ENCODE measurements around the gene TESK1. TPM values are rescaled to one million over a fixed set of nuclear protein-coding genes. Genes with fewer than 3 reads are reported as not detected.
A peak's percentile ranks its signal among the peaks of the same experiment; 100 is the strongest.
"Not testable (repeated sequence)": the region's sequence is repeated elsewhere in the genome, so short reads cannot be mapped to it uniquely, and the experiment has no call there.

Gene TESK1
- total RNA-seq, 2 experiments from 2014 or later = 26.1 to 26.9 TPM

DNA sequence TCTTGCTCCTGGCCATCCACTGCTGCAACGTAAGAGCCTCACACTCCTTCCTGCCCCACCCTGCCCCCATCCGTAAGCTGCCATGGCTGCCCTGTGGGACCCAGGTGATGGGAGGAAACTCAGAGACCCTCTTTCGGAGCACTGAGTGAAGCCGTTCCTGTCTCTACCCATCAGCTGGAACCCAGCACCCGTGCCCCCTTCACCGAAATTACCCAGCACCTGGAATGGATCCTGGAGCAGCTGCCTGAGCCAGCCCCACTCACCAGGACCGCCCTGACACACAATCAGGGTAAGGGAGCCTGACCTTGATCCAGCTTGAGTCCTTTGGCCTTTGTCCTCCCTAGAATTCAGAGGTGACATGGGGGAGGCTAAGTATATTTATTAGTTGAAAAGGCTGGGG is 3.2 kb downstream of the TESK1 start:
- POLR2A ChIA-PET = interaction anchor here (0.6 to 1.7 kb wide), 11 partner anchors 8 to 195 kb away, joined by 3 to 13 read pairs (median 3); partner anchors contain the start of genes CCDC107 and RMRP
- Mint-ChIP-seq H3K27me3 (no peaks in the 10 kb centered on the region), H3K27ac (no peak overlapping the region), H3K9me3 (no peaks in the 10 kb centered on the region), H3K4me3 (no peak overlapping the region), H3K4me1 (ENCODE audit: low read depth) (peaks cover 23% of the 10 kb centered on the region), H3K36me3 (ENCODE audit: low read depth) (peaks cover 22% of the 10 kb centered on the region)
- DNase-seq (no peak), ATAC-seq (no peak)
- intact Hi-C loops (cut with micrococcal nuclease) = no loop called here
- CTCF ChIA-PET = interaction anchor here (1.4 to 7.0 kb wide), 3 partner anchors 8 to 88 kb away, joined by 3 to 44 read pairs (median 5); no protein-coding TSS in a partner anchor
- TF ChIP-seq CTCF (IDR thresholded peaks at IDR 0.05) = no peak

GRCh38 chr9:35609001-35609819 is 4.1 kb downstream of the TESK1 start:
- CTCF ChIA-PET = interaction anchor here (0.8 to 7.0 kb wide), 5 partner anchors 39 to 118 kb away, joined by 3 to 62 read pairs (median 4); partner anchors contain the start of genes CCDC107, RMRP and SIT1
- no peak overlapping the region for H3K27ac Mint-ChIP-seq
- H3K4me3 Mint-ChIP-seq = no peak overlapping the region
- ATAC-seq = no peak
- H3K27me3 Mint-ChIP-seq = no peaks in the 10 kb centered on the region
- no peak for DNase-seq
- H3K36me3 Mint-ChIP-seq (ENCODE audit: low read depth) = peaks cover 20% of the 10 kb centered on the region
- no peak for TF ChIP-seq CTCF (IDR thresholded peaks at IDR 0.05)
- H3K4me1 Mint-ChIP-seq (ENCODE audit: low read depth) = peaks cover 18% of the 10 kb centered on the region
- intact Hi-C loops (cut with micrococcal nuclease) = no loop called here
- no peaks in the 10 kb centered on the region for H3K9me3 Mint-ChIP-seq
- POLR2A ChIA-PET = interaction anchor here (0.6 to 1.7 kb wide), 5 partner anchors 10 to 121 kb away, joined by 3 to 13 read pairs (median 3); no protein-coding TSS in a partner anchor

DNA sequence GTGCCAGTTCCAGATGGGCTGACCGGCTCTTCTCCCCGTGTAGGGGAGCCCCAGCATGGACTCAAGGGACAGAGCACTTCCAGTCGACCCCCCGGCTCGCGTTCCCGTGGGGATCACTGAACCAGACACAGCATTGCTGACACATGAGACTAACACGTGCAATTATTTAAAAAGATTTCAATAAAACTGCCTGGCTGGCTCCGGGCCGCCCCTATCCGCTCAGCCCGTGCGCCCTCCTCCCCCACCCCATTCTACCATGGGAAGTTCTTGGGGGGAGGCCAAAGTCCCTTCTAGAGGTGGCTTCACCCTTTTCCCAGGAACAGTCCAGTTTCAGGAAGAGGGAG is 4.7 kb downstream of the TESK1 start:
- DNase-seq (no peak), ATAC-seq (no peak)
- H3K36me3 Mint-ChIP-seq (ENCODE audit: low read depth) = peaks cover 20% of the 10 kb centered on the region
- H3K27ac Mint-ChIP-seq = no peak overlapping the region
- no peaks in the 10 kb centered on the region for H3K27me3 Mint-ChIP-seq
- ChIA-PET POLR2A (interaction anchor here (1.6 to 2.0 kb wide), 2 partner anchors 10 to 79 kb away, joined by 4 to 5 read pairs; no protein-coding TSS in a partner anchor), CTCF (interaction anchor here (1.3 to 7.0 kb wide), 6 partner anchors 26 to 86 kb away, joined by 4 to 62 read pairs (median 18); partner anchors contain the start of genes ARHGEF39, CCDC107, RMRP and SIT1)
- TF ChIP-seq CTCF (IDR thresholded peaks at IDR 0.05) = no peak
- intact Hi-C loops (cut with micrococcal nuclease) = no loop called here
- no peaks in the 10 kb centered on the region for H3K9me3 Mint-ChIP-seq
- peaks cover 18% of the 10 kb centered on the region for H3K4me1 Mint-ChIP-seq (ENCODE audit: low read depth)
- H3K4me3 Mint-ChIP-seq = no peak overlapping the region

- ATAC-seq (peak; percentile 94), DNase-seq (peak; percentile 77)
- Mint-ChIP-seq H3K4me1 (ENCODE audit: low read depth) (peaks cover 16% of the 10 kb centered on the region), H3K27me3 (no peaks in the 10 kb centered on the region), H3K36me3 (ENCODE audit: low read depth) (peaks cover 20% of the 10 kb centered on the region), H3K9me3 (no peaks in the 10 kb centered on the region), H3K4me3 (no peak overlapping the region), H3K27ac (no peak overlapping the region)
- intact Hi-C loops (cut with micrococcal nuclease) = no loop called here
- peak; percentile 79 for TF ChIP-seq CTCF (IDR thresholded peaks at IDR 0.05)
- CTCF ChIA-PET = interaction anchor here (0.6 to 7.0 kb wide), 30 partner anchors 9 to 203 kb away, joined by 3 to 95 read pairs (median 6); partner anchors contain the start of genes ARHGEF39, CCDC107, CREB3 and GBA2
- POLR2A ChIA-PET = interaction anchor here (1.3 to 2.0 kb wide), 2 partner anchors 8 to 37 kb away, joined by 4 to 5 read pairs; no protein-coding TSS in a partner anchor
These were observed 6.3 kb downstream of the TESK1 start for GRCh38 chr9:35611230-35611797.

GRCh38 chr9:35612066-35612465 is 7.0 kb downstream of the TESK1 start:
- H3K27ac Mint-ChIP-seq; H3K4me3 Mint-ChIP-seq; ATAC-seq; DNase-seq; H3K9me3 Mint-ChIP-seq; H3K27me3 Mint-ChIP-seq; intact Hi-C loops (cut with micrococcal nuclease): not testable (repeated sequence)
- POLR2A ChIA-PET = interaction anchor here (0.6 to 1.3 kb wide), 3 partner anchors 36 to 86 kb away, joined by 3 to 4 read pairs (median 4); no protein-coding TSS in a partner anchor
- CTCF ChIA-PET = interaction anchor here (0.9 to 7.0 kb wide), 20 partner anchors 8 to 119 kb away, joined by 3 to 95 read pairs (median 9); partner anchors contain the start of genes CCDC107, CREB3, RMRP and SIT1
- Mint-ChIP-seq H3K4me1 (ENCODE audit: low read depth) (peaks cover 16% of the 10 kb centered on the region), H3K36me3 (ENCODE audit: low read depth) (peaks cover 16% of the 10 kb centered on the region)

Measured in activated CD8-positive, alpha-beta T cell treated with anti-CD3 and anti-CD28 coated beads for 36 hours (primary cell).